A549 (cell line): ENCODE data around the gene KIAA2012. TPM values are rescaled to one million over a fixed set of nuclear protein-coding genes. Genes with fewer than 3 reads are reported as not detected.

Source experiments
- ATAC-seq, 2 experiments: fragments of 200-7000 bp in 1 of 2; fragments of >200 bp in 1 of 2; cut with Nextera tagmentation in 1 of 2; cut with Tn5 transposase in 1 of 2; 3 replicates each; pipeline versions ENCODE4 v1.8.0 to v1.9.1; 2018 to 2020; ENCODE audit warnings: mild to moderate bottlenecking in 1 of 2, moderate library complexity in 1 of 2
- CTCF ChIA-PET: fragments of 300-600 bp; sonication (Branson Sonifier 250); formaldehyde crosslinking; extraction: SDS; loops from one replicate; lab custom pipeline; 2021; ENCODE audit warnings: antibody characterized with exemption, inconsistent platforms; lab: Yijun Ruan, JAX
- POLR2A ChIA-PET: fragments of 350-600 bp; formaldehyde crosslinking; extraction: SDS; loops from one replicate; lab custom pipeline; 2021; ENCODE audit warnings: antibody characterized with exemption, inconsistent platforms; lab: Yijun Ruan, JAX
- DNase-seq, 2 experiments: peaks; one replicate each; pipeline versions ENCODE4 v3.0.0 to v3.0.0-alpha.2; 2011 to 2016; ENCODE audit warnings: low read depth in 1 of 2, low spot score in 1 of 2
- FAIRE-seq: peaks from 2 replicates; lab custom pipeline; 2011; peaks lifted over from hg19 to GRCh38; lab: Jason Lieb, UNC
- H3K27ac ChIP-seq, 2 experiments: fragments of >200 bp; sonication (Bioruptor Twin); formaldehyde crosslinking; 3 replicates each; pipeline ENCODE4 v1.5.1; 2016 to 2017
- H3K4me1 ChIP-seq: fragments of >200 bp; sonication (Bioruptor Twin); formaldehyde crosslinking; 3 replicates; pipeline ENCODE4 v1.6.1; 2016
- H3K4me2 ChIP-seq: fragments of >200 bp; sonication (Bioruptor Twin); formaldehyde crosslinking; 3 replicates; pipeline ENCODE4 v1.6.1; 2016
- H3K4me3 ChIP-seq: fragments of >200 bp; sonication (Bioruptor Twin); formaldehyde crosslinking; 3 replicates; pipeline ENCODE4 v1.5.1; 2016
- H3K9me3 ChIP-seq: fragments of >200 bp; sonication (Bioruptor Twin); formaldehyde crosslinking; 3 replicates; pipeline ENCODE4 v1.6.1; 2016
- CHD2 ChIP-seq: fragments of 150-350 bp; IDR thresholded peaks from 2 replicates; pipeline ENCODE4 v1.6.1; 2014; ENCODE audit warnings: low read length; ENCODE audit not compliant: partially characterized antibody
- HDAC2 ChIP-seq: fragments of 200-600 bp; sonication (generic); IDR thresholded peaks from 2 replicates; pipeline ENCODE4 v1.6.1; 2016
- HEYL ChIP-seq: fragments of 250-450 bp; sonication (Bioruptor Pico); IDR thresholded peaks from 2 replicates; pipeline ENCODE4 v1.8.0; 2021; ENCODE audit warnings: mild to moderate bottlenecking, moderate library complexity
- HOXB5 ChIP-seq: fragments of 250-450 bp; sonication (Bioruptor Pico); IDR thresholded peaks from 2 replicates; pipeline ENCODE4 v1.5.0; 2020; ENCODE audit warnings: mild to moderate bottlenecking, moderate library complexity
- JUNB ChIP-seq: fragments of >200 bp; sonication (Bioruptor Twin); formaldehyde crosslinking; IDR thresholded peaks from 2 replicates; pipeline ENCODE4 v1.6.1; 2016
- MYC ChIP-seq: IDR thresholded peaks from 2 replicates; pipeline ENCODE4 v1.6.1; 2012; ENCODE audit warnings: mild to moderate bottlenecking, inconsistent platforms, low read length, improper control_type of control experiment, borderline replicate concordance
- NFE2L2 ChIP-seq: fragments of 150-350 bp; conservative IDR thresholded peaks from 2 replicates; pipeline ENCODE4 v1.6.1; 2014; ENCODE audit warnings: low read length
- NR3C1 ChIP-seq: fragments of >200 bp; sonication (Bioruptor Twin); formaldehyde crosslinking; IDR thresholded peaks from 3 replicates; pipeline ENCODE4 v1.6.1; 2017
- POLR2AphosphoS2 ChIP-seq: conservative IDR thresholded peaks from 2 replicates; pipeline ENCODE4 v1.6.1; 2012; ENCODE audit warnings: low read length, improper control_type of control experiment, inconsistent platforms
- RFX5 ChIP-seq: fragments of 450-650 bp; IDR thresholded peaks from 2 replicates; pipeline ENCODE4 v1.7.1; 2014; ENCODE audit warnings: antibody characterized with exemption, mild to moderate bottlenecking, moderate library complexity
- SMC3 ChIP-seq: fragments of >200 bp; sonication (Bioruptor Twin); formaldehyde crosslinking; IDR thresholded peaks from 3 replicates; pipeline ENCODE4 v1.6.1; 2018; ENCODE audit warnings: inconsistent platforms
- SREBF2 ChIP-seq: fragments of 450-650 bp; IDR thresholded peaks from 2 replicates; pipeline ENCODE4 v1.6.1; 2014; ENCODE audit warnings: mild to moderate bottlenecking, moderate library complexity
- ZC3H11A ChIP-seq: fragments of 450-650 bp; IDR thresholded peaks from 2 replicates; pipeline ENCODE4 v1.6.1; 2014; ENCODE audit warnings: antibody characterized with exemption, mild to moderate bottlenecking
- ZNF302 ChIP-seq: fragments of 250-450 bp; sonication (Bioruptor Pico); IDR thresholded peaks from 2 replicates; pipeline ENCODE4 v1.9.0; 2021; ENCODE audit warnings: inconsistent platforms, mild to moderate bottlenecking, moderate library complexity
- WGBS: methylation state at CpG from one replicate; pipeline ENCODE4 v1.1.6; 2017; ENCODE audit errors: missing lambda C conversion rate; 5-methylcytosine and 5-hydroxymethylcytosine counted together
- polyA plus RNA-seq, 4 experiments: library from polyadenylated mRNA; depleted of rRNA in 3 of 4; stranded (reverse); fragments of >200 nt; fragmentation: RNase III in 1 of 4; extraction: RNeasy Plus Mini Kit Qiagen cat#74134 plus additional on column Dnase treatment in 1 of 4; gene quantifications; 2 replicates in 3 of 4; 3 replicates in 1 of 4; pipeline ENCODE4 v1.2.3, GENCODE V29; 2011 to 2017
- TF ChIP-seq, protein P1 (sequence below): fragments of 250-450 bp; sonication (Bioruptor Pico); IDR thresholded peaks from 2 replicates; pipeline ENCODE4 v1.5.0; 2020; ENCODE audit warnings: low read depth, mild to moderate bottlenecking, moderate library complexity
- TF ChIP-seq, protein P2 (sequence below): fragments of >200 bp; sonication (Bioruptor Twin); formaldehyde crosslinking; IDR thresholded peaks from 3 replicates; pipeline ENCODE4 v1.5.1; 2016
- TF ChIP-seq, protein P3 (sequence below): fragments of >200 bp; sonication (Bioruptor Twin); formaldehyde crosslinking; IDR thresholded peaks from 2 replicates; pipeline ENCODE4 v1.6.1; 2016
- TF ChIP-seq, protein P4 (sequence below): IDR thresholded peaks from 2 replicates; pipeline ENCODE4 v1.6.1; 2012; ENCODE audit warnings: low read depth, borderline replicate concordance

The KIAA2012 gene
- polyA plus RNA-seq, 2 of the 4 experiments (the other 2 are of a cell fraction) = 0.01 to 0.04 TPM

DNA sequence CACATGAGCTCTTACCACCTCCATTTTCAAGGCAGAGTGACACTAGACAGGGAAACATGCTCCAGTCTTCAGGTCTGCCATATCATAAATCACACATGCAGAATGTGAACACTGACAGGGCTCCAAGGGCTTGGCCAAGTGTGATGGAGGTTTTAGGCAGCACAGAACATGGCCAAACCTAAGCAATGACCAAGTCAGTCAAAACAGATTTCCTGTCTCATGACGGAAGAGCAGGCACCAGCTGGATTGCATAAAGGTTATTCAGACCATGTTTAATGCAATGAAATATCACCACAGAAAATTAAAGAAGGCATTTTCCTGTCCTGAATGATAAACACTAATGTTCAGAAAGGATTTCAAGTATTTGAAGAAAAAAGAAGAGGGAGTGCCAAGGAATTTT, 92.9 kb downstream of the KIAA2012 start:
- CTCF ChIA-PET = interaction anchor here (0.7 to 2.8 kb wide), 3 partner anchors 13 to 86 kb away, joined by 3 to 6 read pairs (median 3); no protein-coding TSS in a partner anchor
- POLR2A ChIA-PET = no interaction called here
- TF ChIP-seq, protein P1, sequence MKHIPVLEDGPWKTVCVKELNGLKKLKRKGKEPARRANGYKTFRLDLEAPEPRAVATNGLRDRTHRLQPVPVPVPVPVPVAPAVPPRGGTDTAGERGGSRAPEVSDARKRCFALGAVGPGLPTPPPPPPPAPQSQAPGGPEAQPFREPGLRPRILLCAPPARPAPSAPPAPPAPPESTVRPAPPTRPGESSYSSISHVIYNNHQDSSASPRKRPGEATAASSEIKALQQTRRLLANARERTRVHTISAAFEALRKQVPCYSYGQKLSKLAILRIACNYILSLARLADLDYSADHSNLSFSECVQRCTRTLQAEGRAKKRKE (CRISPR knock-in tag) = no peak
- TF ChIP-seq HOXB5 (CRISPR knock-in tag) (no peak), ZC3H11A (no peak), NR3C1 (no peak), SREBF2 (no peak), CHD2 (no peak), RFX5 (no peak), POLR2AphosphoS2 (no peak)
- TF ChIP-seq, protein P2, sequence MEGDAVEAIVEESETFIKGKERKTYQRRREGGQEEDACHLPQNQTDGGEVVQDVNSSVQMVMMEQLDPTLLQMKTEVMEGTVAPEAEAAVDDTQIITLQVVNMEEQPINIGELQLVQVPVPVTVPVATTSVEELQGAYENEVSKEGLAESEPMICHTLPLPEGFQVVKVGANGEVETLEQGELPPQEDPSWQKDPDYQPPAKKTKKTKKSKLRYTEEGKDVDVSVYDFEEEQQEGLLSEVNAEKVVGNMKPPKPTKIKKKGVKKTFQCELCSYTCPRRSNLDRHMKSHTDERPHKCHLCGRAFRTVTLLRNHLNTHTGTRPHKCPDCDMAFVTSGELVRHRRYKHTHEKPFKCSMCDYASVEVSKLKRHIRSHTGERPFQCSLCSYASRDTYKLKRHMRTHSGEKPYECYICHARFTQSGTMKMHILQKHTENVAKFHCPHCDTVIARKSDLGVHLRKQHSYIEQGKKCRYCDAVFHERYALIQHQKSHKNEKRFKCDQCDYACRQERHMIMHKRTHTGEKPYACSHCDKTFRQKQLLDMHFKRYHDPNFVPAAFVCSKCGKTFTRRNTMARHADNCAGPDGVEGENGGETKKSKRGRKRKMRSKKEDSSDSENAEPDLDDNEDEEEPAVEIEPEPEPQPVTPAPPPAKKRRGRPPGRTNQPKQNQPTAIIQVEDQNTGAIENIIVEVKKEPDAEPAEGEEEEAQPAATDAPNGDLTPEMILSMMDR = no peak
- TF ChIP-seq, protein P3, sequence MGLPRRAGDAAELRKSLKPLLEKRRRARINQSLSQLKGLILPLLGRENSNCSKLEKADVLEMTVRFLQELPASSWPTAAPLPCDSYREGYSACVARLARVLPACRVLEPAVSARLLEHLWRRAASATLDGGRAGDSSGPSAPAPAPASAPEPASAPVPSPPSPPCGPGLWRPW = no peak
- TF ChIP-seq, all 56 proteins: peak for 0
- 90% methylated on average over 1 of the region's 1 CpG for WGBS
- Histone ChIP-seq H3K27ac (no peak overlapping the region), H3K4me3 (no peak overlapping the region), H3K4me1 (no peaks in the 10 kb centered on the region), H3K9me3 (no peaks in the 10 kb centered on the region), H3K4me2 (no peak overlapping the region)
- no peak for ATAC-seq
- no peak for FAIRE-seq
- no peak for DNase-seq

DNA sequence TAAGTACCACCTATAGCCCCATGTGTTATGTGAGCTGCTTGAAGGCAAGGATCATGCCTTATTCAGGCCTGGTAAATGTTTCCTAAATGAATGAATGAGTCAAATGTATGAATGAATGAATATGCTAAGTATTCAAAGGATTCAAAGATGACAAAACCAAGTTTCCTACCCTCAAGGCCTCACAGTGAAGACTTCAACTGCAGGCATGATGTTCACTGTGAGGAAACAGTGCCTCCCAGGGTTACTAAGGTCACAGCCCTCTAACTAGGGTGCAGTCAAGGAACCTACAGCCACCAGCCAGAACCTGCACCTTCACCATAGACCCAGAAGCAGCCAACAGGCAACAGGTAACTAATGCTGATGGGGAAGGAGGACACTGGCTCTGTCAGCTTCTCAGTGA, 96.1 kb downstream of the KIAA2012 start:
- Histone ChIP-seq H3K4me2 (no peak overlapping the region), H3K4me3 (no peak overlapping the region)
- ATAC-seq = peak in 1 of 2 experiments; percentile 34; a peak in 1 of 6 replicates
- FAIRE-seq = no peak
- POLR2A ChIA-PET = no interaction called here
- DNase-seq = no peak
- no peak for TF ChIP-seq MYC
- TF ChIP-seq, all 56 proteins: peak for 0
- H3K9me3 ChIP-seq = no peaks in the 10 kb centered on the region
- no peak overlapping the region for H3K27ac ChIP-seq
- H3K4me1 ChIP-seq = no peaks in the 10 kb centered on the region
- CTCF ChIA-PET = interaction anchor here (0.5 to 3.3 kb wide), 3 partner anchors 10 to 332 kb away, joined by 3 to 16 read pairs (median 6); no protein-coding TSS in a partner anchor

DNA sequence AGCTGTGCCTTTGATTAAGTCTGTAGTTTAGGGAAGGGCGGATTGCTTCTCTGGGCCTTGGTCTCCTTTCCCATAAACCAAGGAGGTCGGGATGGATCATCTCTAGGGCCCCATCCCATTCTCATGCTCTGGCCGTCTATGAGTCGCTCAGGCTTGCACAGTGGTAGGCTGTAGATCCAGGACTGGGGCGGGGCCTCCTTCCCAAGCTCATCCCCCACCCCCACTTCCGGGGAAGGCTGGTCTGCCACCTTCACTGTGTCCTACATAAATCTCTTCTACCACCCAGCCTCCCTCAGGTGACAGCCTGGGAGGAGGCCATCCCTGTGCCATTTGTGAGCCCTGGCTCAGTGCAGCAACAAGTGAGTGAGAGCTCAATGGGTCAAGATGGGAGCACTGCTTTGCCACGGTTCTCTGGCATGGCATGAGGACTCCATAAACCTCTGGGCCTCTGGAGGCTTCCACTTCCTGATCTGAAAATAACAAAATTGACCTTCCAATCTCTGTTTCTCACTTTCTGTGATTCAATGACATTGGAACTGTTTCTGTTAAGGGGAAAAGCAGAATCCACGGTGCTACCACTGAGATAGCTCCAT, 96.9 kb downstream of the KIAA2012 start:
- 67% methylated on average over 8 of the region's 8 CpGs for WGBS
- CTCF ChIA-PET = interaction anchor here (0.9 to 3.3 kb wide), 5 partner anchors 9 to 375 kb away, joined by 3 to 16 read pairs (median 6); no protein-coding TSS in a partner anchor
- no peaks in the 10 kb centered on the region for H3K4me1 ChIP-seq

More for the DNA sequence above, 96.9 kb downstream of the KIAA2012 start:
- FAIRE-seq (no peak), ATAC-seq (peak in 1 of 2 experiments; percentile 58; a peak in 3 of 6 replicates), DNase-seq (no peak)
- POLR2A ChIA-PET = no interaction called here
- Histone ChIP-seq H3K4me2 (no peak overlapping the region), H3K27ac (no peak overlapping the region), H3K9me3 (no peaks in the 10 kb centered on the region), H3K4me3 (no peak overlapping the region)
- TF ChIP-seq, protein P4, sequence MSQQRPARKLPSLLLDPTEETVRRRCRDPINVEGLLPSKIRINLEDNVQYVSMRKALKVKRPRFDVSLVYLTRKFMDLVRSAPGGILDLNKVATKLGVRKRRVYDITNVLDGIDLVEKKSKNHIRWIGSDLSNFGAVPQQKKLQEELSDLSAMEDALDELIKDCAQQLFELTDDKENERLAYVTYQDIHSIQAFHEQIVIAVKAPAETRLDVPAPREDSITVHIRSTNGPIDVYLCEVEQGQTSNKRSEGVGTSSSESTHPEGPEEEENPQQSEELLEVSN = no peak
- TF ChIP-seq JUNB (no peak), ZNF302 (CRISPR knock-in tag) (no peak), MYC (no peak), SMC3 (no peak), HEYL (no peak), HDAC2 (no peak), NFE2L2 (no peak)
